Mucosa of stomach (tissue), 1 donor: Measurements from ENCODE around the gene ADAM11.
"Not testable (repeated sequence)": the region's sequence is repeated elsewhere in the genome, so short reads cannot be mapped to it uniquely, and the experiment has no call there.

Experiments used
- H3K27me3 ChIP-seq: one replicate; pipeline ENCODE4 v1.7.0; 2013; ENCODE audit warnings: mild to moderate bottlenecking, low read length; ENCODE audit not compliant: control insufficient read depth, insufficient read depth
- H3K36me3 ChIP-seq: one replicate; pipeline ENCODE4 v1.7.0; 2013; ENCODE audit warnings: low read length; ENCODE audit not compliant: control insufficient read depth, insufficient read depth
- H3K4me1 ChIP-seq: one replicate; pipeline ENCODE4 v1.7.0; 2013; ENCODE audit warnings: mild to moderate bottlenecking, low read length; ENCODE audit not compliant: control insufficient read depth, insufficient read depth
- H3K4me3 ChIP-seq: one replicate; pipeline ENCODE4 v1.7.0; 2013; ENCODE audit warnings: low read length
- H3K9ac ChIP-seq: one replicate; pipeline ENCODE4 v1.7.0; 2013; ENCODE audit warnings: mild to moderate bottlenecking, low read length, moderate library complexity
- H3K9me3 ChIP-seq: one replicate; pipeline ENCODE4 v1.7.0; 2013; ENCODE audit warnings: mild to moderate bottlenecking, low read length, moderate library complexity; ENCODE audit not compliant: control insufficient read depth
- donor health status: Pancreatic carcinoma.

The ADAM11 gene

GRCh38 chr17:44795421-44795820 lies 36.6 kb downstream of the ADAM11 start:
- Histone ChIP-seq H3K9me3 (no peaks in the 10 kb centered on the region), H3K4me1 (no peaks in the 10 kb centered on the region), H3K36me3 (no peaks in the 10 kb centered on the region), H3K9ac (no peak overlapping the region), H3K4me3 (no peak overlapping the region), H3K27me3 (peaks cover 8% of the 10 kb centered on the region)

GRCh38 chr17:44795928-44796327 lies 37.1 kb downstream of the ADAM11 start:
- Histone ChIP-seq H3K36me3 (no peaks in the 10 kb centered on the region), H3K9me3 (no peaks in the 10 kb centered on the region), H3K9ac (no peak overlapping the region), H3K4me3 (no peak overlapping the region), H3K27me3 (peaks cover 8% of the 10 kb centered on the region), H3K4me1 (no peaks in the 10 kb centered on the region)

GRCh38 chr17:44796731-44797130 lies 37.9 kb downstream of the ADAM11 start:
- no peak overlapping the region for H3K9ac ChIP-seq
- H3K9me3 ChIP-seq: no peaks in the 10 kb centered on the region
- H3K4me3 ChIP-seq: no peak overlapping the region
- no peaks in the 10 kb centered on the region for H3K4me1 ChIP-seq
- H3K27me3 ChIP-seq: peaks cover 8% of the 10 kb centered on the region
- H3K36me3 ChIP-seq: no peaks in the 10 kb centered on the region

DNA sequence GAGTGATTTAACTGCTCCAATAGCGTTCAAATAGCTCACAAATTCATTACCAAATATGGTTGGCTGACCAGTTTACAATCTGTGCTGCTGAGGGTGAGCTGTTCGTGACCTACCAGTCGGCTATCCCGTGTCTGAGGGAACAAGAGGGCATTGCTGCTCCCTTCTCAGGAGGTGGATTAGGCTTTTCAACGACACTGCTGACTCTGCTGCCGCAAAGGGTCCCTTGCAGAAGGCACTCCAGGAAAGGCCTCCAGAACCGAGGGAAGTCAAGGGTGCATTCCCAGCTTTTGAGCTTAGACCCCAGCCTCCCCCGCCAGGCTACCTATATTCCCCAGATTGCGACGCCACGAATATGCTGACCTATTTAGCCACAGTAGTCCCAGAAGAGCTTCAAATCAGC lies 39.0 kb downstream of the ADAM11 start:
- H3K4me1 ChIP-seq: no peaks in the 10 kb centered on the region
- no peak overlapping the region for H3K4me3 ChIP-seq
- peaks cover 8% of the 10 kb centered on the region for H3K27me3 ChIP-seq
- H3K9ac ChIP-seq: no peak overlapping the region
- H3K36me3 ChIP-seq: no peaks in the 10 kb centered on the region
- H3K9me3 ChIP-seq: no peaks in the 10 kb centered on the region

- no peak overlapping the region for H3K9ac ChIP-seq
- H3K27me3 ChIP-seq: peaks cover 8% of the 10 kb centered on the region
- H3K9me3 ChIP-seq: no peaks in the 10 kb centered on the region
- no peaks in the 10 kb centered on the region for H3K36me3 ChIP-seq
- H3K4me3 ChIP-seq: no peak overlapping the region
- H3K4me1 ChIP-seq: no peaks in the 10 kb centered on the region
These were observed 39.6 kb downstream of the ADAM11 start for GRCh38 chr17:44798356-44798755.

DNA sequence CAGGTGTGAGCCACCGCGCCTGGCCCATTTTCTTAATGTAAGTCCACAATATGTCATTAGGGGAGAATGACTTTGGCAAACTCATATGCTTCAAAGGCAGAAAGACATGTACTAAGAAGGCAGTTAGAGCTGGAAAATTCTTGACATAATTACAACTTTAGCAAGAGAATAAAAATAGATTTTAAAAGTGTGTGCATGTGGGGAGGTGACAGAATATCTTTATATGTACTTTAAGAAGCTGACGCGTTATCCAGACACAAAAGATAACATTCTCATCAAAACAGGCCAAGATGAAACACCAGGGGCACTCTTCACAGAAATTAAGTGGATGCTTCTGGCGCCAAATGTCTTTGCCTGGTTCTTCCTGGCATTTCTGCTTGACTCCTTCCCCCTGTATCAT lies 43.1 kb downstream of the ADAM11 start:
- Histone ChIP-seq H3K9me3 (no peaks in the 10 kb centered on the region), H3K9ac (no peak overlapping the region), H3K27me3 (peaks cover 8% of the 10 kb centered on the region), H3K36me3 (no peaks in the 10 kb centered on the region), H3K4me1 (no peaks in the 10 kb centered on the region), H3K4me3 (no peak overlapping the region)

GRCh38 chr17:44804302-44805089 lies 45.7 kb downstream of the ADAM11 start:
- Histone ChIP-seq H3K9me3 (no peaks in the 10 kb centered on the region), H3K36me3 (no peaks in the 10 kb centered on the region), H3K9ac (no peak overlapping the region), H3K4me1 (no peaks in the 10 kb centered on the region), H3K27me3 (no peaks in the 10 kb centered on the region), H3K4me3 (no peak overlapping the region)

DNA sequence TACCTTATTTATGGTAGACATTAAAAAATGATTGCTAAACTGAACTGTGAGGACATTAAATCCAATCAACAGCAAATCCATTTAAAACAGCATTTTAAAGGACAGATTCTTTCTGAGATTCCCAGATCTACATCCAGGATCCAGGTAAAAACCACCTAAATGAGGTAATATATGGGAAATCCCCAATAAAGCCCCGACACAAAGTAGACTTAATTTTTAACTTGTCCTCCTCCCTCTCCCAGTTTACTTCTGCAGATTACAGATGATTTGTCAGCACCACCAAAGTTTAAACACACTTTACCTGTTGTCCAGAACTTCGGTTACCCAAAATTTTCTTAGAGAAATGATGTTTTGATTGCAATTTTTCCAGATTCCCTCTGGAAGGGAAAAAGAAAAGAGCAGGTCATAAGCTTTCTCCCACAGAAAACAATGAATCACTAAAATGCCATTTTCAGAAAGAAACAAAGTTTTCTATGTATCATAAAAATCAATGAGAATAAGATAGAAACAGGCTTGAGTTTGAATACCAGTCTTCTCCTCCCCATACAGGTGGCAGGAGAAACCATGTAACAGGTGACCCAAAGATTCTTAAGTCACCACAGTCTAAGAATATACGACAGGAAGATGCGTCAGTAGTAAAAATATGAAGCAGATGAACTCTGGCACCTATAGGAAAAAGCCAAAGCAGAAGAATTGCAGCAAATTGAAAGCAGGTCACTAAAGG lies 48.5 kb downstream of the ADAM11 start:
- Histone ChIP-seq H3K27me3 (no peaks in the 10 kb centered on the region), H3K9me3 (no peaks in the 10 kb centered on the region), H3K36me3 (no peaks in the 10 kb centered on the region), H3K4me1 (no peaks in the 10 kb centered on the region), H3K9ac (no peak overlapping the region), H3K4me3 (no peak overlapping the region)

- H3K27me3 ChIP-seq: no peaks in the 10 kb centered on the region
- no peak overlapping the region for H3K4me3 ChIP-seq
- H3K36me3 ChIP-seq: no peaks in the 10 kb centered on the region
These were observed 49.0 kb downstream of the ADAM11 start for GRCh38 chr17:44807817-44808155.

DNA sequence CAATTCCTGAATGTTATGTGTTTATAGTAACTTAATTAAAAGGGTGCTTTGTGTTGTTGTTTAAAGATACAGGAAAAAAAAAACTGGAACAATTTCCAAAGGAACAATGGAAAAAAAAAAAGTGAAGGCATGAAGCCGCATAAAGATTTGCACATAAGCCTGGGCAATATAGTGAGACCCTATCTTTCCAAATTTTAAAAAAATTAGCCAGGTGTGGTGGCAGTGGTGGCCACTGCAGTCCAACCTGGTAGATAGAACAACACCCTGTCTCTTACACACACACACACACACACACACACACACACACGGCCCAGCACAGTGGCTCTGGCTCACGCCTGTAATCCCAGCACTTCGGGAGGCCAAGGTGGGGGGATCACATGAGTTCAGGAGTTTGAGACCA lies 49.4 kb downstream of the ADAM11 start:
- Histone ChIP-seq H3K36me3 (no peaks in the 10 kb centered on the region), H3K9ac (no peak overlapping the region), H3K4me3 (no peak overlapping the region), H3K4me1 (no peaks in the 10 kb centered on the region), H3K27me3 (no peaks in the 10 kb centered on the region), H3K9me3 (no peaks in the 10 kb centered on the region)

More at GRCh38 chr17:44807817-44808155, 49.0 kb downstream of the ADAM11 start:
- no peaks in the 10 kb centered on the region for H3K9me3 ChIP-seq
- no peak overlapping the region for H3K9ac ChIP-seq
- H3K4me1 ChIP-seq: no peaks in the 10 kb centered on the region

DNA sequence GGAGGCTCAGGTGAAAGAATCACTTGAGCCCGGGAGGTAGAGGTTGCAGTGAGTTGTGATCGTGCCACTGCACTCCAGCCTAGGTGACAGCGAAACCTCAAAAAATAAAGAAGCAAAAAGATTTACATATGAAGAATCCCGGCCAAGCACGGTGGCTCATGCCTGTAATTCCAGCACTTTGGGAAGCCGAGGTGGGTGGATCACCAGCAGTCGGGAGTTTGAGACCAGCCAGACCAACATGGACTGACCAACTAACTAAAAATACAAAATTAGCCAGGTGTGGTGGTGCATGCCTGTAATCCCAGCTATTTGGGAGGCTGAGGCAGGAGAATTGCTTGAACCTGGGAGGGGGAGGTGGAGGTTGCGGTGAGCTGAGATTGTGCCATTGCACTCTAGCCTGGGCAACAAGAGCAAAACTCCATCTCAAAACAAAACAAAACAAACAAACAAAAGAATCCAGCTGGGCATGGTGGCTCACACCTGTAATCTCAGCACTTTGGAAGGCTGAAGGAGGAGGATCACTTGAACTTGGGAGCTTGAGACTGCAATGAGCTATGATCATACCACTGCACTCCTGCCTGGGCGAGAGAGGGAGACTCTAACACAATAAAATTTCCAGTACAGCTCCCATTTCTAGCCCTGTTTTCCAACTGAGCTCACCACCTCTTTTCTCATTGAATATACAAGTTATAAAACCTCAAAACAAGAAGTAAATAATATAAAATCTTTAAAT lies 50.0 kb downstream of the ADAM11 start:
- not testable (repeated sequence) for H3K27me3 ChIP-seq, H3K4me3 ChIP-seq, H3K9me3 ChIP-seq, H3K4me1 ChIP-seq, H3K36me3 ChIP-seq, H3K9ac ChIP-seq

- H3K4me3 ChIP-seq: no peak overlapping the region
- no peaks in the 10 kb centered on the region for H3K27me3 ChIP-seq
- no peaks in the 10 kb centered on the region for H3K36me3 ChIP-seq
- no peak overlapping the region for H3K9ac ChIP-seq
- H3K4me1 ChIP-seq: no peaks in the 10 kb centered on the region
- H3K9me3 ChIP-seq: no peaks in the 10 kb centered on the region
These were observed 53.5 kb downstream of the ADAM11 start for GRCh38 chr17:44812263-44812662.
